Fibroblast of villous mesenchyme (primary cell): Measurements from ENCODE around the gene TST. TPM values are rescaled to one million over a fixed set of nuclear protein-coding genes. Genes with fewer than 3 reads are reported as not detected.

Experiments
- DNase-seq: peaks from one replicate; pipeline ENCODE4 v3.0.0-alpha.2; 2010; ENCODE audit warnings: low read depth
- H3K4me3 ChIP-seq: 2 replicates; pipeline ENCODE4 v1.5.1; 2011; ENCODE audit warnings: low read depth, mild to moderate bottlenecking, low read length
- CTCF ChIP-seq: IDR thresholded peaks from 2 replicates; pipeline ENCODE4 v1.5.1; 2012; ENCODE audit warnings: low read depth, mild to moderate bottlenecking, low read length; ENCODE audit not compliant: insufficient read depth
- total RNA-seq: library from RNA; depleted of rRNA; stranded (reverse); fragments of >200 nt; gene quantifications from 2 replicates; pipeline ENCODE4 v1.2.3, GENCODE V29; 2012

TST gene
- total RNA-seq, 1 donor = 54.4 TPM

- TF ChIP-seq CTCF = no peak
- DNase-seq = no peak
- no peak overlapping the region for H3K4me3 ChIP-seq
These were observed 6.3 kb downstream of the TST start for GRCh38 chr22:37012956-37013355.

GRCh38 chr22:37012262-37012904 is 6.9 kb downstream of the TST start:
- H3K4me3 ChIP-seq = no peak overlapping the region
- DNase-seq = no peak
- TF ChIP-seq CTCF = no peak

- no peak for TF ChIP-seq CTCF
- no peak for DNase-seq
- no peak overlapping the region for H3K4me3 ChIP-seq
These were observed 7.8 kb downstream of the TST start for GRCh38 chr22:37011472-37011871.

- DNase-seq = no peak
- TF ChIP-seq CTCF = no peak
- no peak overlapping the region for H3K4me3 ChIP-seq
These were observed 8.3 kb downstream of the TST start for GRCh38 chr22:37010976-37011375.

DNA sequence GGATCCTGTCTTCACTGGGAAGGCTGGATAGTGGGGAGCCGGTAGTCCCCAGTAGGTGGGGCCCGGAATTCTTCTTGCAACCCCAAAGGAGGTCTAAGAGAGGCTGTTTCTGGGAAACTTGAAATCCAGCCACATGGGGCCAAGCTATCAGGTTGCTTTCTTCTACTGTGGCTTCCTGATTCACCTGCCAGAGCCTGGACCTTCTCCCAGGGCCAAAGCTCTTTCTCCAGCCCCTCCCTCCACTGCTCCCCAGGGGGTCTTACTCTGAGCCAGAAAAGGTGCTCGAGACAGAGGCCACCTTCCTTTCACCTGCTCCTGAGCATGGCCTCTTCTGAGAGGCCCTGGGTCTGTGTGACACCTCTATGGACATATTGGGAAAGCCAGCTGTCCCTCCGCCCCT is 9.1 kb downstream of the TST start:
- DNase-seq = no peak
- no peak overlapping the region for H3K4me3 ChIP-seq
- TF ChIP-seq CTCF = no peak

DNA sequence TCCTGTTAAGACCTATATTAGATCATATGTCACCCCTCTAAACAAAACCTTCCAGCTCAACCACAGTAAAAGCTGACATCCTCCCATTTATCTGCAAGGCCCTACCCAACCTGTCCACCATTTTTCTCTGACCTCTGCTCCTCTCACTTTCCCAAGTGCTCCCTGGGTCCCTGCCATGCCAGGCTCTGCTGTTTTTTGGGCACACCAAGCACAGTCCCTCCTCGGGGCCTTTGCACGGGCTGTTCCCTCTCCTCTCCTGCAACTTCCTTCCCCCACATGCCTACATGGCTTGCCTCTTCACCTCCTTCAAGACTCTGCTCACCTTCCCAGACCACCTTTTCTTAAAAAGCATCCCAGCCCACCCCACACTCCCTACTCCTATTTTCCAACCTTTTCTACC is 9.8 kb downstream of the TST start:
- H3K4me3 ChIP-seq = no peak overlapping the region
- TF ChIP-seq CTCF = no peak
- no peak for DNase-seq

DNA sequence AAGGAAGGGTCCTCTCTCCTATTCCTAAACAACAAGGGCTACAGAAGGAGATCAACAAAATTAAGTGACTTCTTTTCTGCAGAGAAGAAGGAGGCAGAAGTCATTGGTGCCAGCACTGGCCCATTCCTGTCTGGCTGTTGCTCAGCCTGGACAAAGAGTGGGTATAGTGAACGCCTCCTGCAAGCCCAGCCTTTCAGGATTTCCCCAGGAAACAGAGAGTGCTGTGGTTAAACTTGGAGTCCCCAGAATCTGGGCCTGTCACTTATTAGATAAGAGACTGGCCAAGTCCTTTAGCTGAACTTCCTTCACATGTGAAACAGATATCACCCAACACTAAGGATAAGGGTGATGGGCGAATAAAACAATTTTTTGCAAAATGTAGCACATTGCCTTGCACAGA is 10.9 kb downstream of the TST start:
- no peak for DNase-seq
- TF ChIP-seq CTCF = no peak
- H3K4me3 ChIP-seq = no peak overlapping the region
